ENCODE measurements around the gene SPEM3.

The SPEM3 gene

GRCh38 chr17:7421186-7421585, 7.5 kb upstream of the SPEM3 start:
- no peak for TF ChIP-seq ZNF274 (IDR thresholded peaks at IDR 0.05; ENCODE audit: low read depth, low read length)
- H3K4me3 ChIP-seq (ENCODE audit: low read length), result no peak overlapping the region

GRCh38 chr17:7423679-7424078, 5.0 kb upstream of the SPEM3 start:
- no peak for TF ChIP-seq ZNF274 (IDR thresholded peaks at IDR 0.05; ENCODE audit: low read depth, low read length)

GRCh38 chr17:7425316-7425715, 3.3 kb upstream of the SPEM3 start, which contains the start of gene SPEM2:
Gene SPEM2, plus strand, starts transcription at chr17:7425616. Its CDS starts 73 bp downstream, at chr17:7425689.
- no peak for TF ChIP-seq ZNF274 (IDR thresholded peaks at IDR 0.05; ENCODE audit: low read depth, low read length)
- H3K4me3 ChIP-seq (ENCODE audit: low read length), result no peak within 1 kb of the TSS

More at GRCh38 chr17:7423679-7424078, 5.0 kb upstream of the SPEM3 start:
- no peak overlapping the region for H3K4me3 ChIP-seq (ENCODE audit: low read length)

GRCh38 chr17:7425756-7426155, 2.9 kb upstream of the SPEM3 start:
- TF ChIP-seq ZNF274 (IDR thresholded peaks at IDR 0.05; ENCODE audit: low read depth, low read length), result no peak
- no peak overlapping the region for H3K4me3 ChIP-seq (ENCODE audit: low read length)

GRCh38 chr17:7426203-7426863, 2.3 kb upstream of the SPEM3 start:
- no peak overlapping the region for H3K4me3 ChIP-seq (ENCODE audit: low read length)
- TF ChIP-seq ZNF274 (IDR thresholded peaks at IDR 0.05; ENCODE audit: low read depth, low read length), result no peak

DNA sequence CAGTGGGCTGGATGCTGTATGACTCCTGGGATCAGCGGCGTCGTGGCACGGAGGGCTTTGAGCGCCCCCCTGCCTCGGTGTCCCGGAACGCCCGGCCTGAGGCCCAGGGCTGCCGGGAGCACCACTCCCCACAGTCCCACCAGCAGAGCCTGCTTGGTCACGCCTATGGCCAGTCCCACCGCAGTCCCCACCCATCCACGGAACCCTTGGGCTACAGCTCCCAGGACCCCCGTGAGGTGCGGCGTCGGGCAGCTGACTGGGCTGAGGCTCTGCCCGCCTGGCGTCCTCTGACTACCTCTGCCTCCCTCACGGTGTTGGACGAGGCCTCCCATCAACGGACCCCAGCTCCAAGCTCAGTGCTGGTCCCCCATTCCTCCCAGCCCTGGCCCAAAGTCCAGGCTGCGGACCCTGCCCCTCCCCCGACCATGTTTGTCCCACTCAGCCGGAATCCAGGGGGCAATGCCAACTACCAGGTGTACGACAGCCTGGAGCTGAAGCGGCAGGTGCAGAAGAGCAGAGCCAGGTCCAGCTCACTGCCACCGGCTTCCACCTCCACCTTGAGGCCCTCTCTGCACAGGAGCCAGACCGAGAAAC, 1.7 kb upstream of the SPEM3 start:
- no peak for TF ChIP-seq ZNF274 (IDR thresholded peaks at IDR 0.05; ENCODE audit: low read depth, low read length)
- H3K4me3 ChIP-seq (ENCODE audit: low read length), result no peak overlapping the region

DNA sequence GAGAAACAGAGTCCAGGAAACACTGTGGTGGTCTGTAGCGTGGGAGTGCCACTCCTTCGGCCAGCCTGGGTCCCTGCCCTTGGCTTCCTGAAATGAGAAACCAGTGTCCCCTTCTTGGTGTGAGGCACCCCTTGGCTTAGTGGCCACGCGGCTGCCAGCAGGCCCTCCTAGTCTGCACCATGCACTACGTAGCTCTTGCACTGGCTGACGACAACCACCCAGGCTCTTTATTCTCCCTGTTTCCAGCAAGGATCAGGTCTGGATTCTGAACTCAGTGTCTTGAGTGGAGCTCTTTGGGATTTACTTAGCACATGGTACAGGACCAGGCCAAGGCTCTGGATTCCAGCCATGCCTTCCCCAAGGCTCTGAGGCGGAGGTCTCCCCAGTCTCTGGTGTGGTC, 1.1 kb upstream of the SPEM3 start:
- TF ChIP-seq ZNF274 (IDR thresholded peaks at IDR 0.05; ENCODE audit: low read depth, low read length), result no peak
- H3K4me3 ChIP-seq (ENCODE audit: low read length), result no peak overlapping the region

- no peak for TF ChIP-seq ZNF274 (IDR thresholded peaks at IDR 0.05; ENCODE audit: low read depth, low read length)
Observed at GRCh38 chr17:7429722-7430121, 1.1 kb downstream of the SPEM3 start.

DNA sequence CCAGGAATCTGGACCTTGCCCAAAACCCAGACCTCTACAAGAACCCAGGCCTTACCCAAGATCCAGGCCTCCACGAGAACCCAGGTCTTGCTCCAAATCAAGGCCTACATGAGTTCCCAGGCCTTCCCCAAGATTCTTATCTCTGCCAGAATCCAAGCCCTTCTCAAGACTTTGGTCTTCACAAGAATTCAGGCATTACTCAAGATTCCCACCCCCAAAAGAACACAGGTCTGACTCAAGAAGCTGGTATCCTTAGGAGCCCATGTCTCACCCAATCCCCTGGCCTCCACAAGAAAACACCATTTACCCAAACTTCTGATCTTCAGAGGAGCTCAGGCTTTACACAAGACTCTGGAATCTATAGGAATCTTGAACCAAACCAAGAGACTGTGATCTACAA, 2.6 kb downstream of the SPEM3 start:
- no peak overlapping the region for H3K4me3 ChIP-seq (ENCODE audit: low read length)

More at GRCh38 chr17:7429722-7430121, 1.1 kb downstream of the SPEM3 start:
- H3K4me3 ChIP-seq (ENCODE audit: low read length), result no peak overlapping the region

DNA sequence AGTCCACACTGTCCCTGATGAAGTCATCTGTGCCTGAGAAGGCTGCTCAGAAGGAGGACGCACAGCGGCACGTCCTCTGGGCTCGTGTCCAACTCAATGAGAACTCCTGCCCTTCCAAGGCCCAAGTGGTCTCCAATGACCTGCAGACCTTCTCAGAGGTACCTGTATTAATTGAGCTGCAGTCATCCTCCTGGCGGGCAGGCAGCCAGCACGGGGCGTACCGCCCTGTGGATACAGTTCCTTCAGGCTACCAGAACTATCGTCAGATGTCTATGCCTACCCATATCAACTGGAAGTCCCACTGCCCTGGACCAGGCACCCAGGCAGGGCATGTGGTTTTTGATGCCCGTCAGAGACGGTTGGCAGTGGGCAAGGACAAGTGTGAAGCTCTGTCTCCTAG, 3.6 kb downstream of the SPEM3 start:
- TF ChIP-seq ZNF274 (IDR thresholded peaks at IDR 0.05; ENCODE audit: low read depth, low read length), result no peak
- no peak overlapping the region for H3K4me3 ChIP-seq (ENCODE audit: low read length)

More for the DNA sequence above, 2.6 kb downstream of the SPEM3 start:
- no peak for TF ChIP-seq ZNF274 (IDR thresholded peaks at IDR 0.05; ENCODE audit: low read depth, low read length)

DNA sequence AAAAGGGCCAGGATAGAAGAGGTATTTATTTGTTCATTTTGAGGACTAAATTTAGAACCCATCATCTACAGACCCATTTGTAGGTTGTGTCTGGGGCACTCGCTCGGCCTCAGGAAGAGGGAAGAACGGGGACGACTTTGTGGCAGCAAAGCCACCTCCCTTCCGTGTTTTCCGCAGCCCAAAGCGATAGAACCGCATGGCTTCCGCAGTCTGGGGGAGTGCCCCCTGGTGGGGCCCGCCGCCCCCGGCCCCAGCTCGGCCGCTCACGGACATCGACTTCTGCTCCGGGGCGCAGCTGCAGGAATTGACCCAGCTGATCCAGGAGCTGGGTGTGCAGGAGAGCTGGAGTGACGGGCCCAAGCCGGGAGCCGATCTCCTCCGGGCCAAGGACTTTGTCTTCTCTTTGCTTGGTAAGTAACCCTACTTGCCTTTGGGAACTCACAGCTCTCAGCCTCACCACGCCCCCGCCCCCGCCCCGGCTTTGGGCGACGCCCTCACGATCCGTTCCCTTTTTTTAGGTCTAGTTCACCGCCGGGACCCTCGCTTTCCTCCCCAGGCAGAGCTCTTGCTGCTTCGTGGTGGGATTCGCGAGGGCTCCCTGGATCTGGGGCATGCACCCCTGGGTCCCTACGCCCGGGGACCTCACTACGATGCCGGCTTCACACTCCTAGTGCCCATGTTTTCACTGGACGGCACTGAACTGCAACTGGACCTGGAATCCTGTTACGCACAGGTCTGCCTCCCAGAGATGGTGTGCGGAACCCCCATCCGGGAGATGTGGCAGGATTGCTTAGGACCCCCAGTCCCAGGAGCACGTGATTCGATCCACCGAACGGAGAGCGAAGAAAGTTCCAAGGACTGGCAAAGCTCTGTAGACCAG, 7.3 kb downstream of the SPEM3 start:
- peak overlapping the region; percentile 61 for H3K4me3 ChIP-seq (ENCODE audit: low read length)
- no peak for TF ChIP-seq ZNF274 (IDR thresholded peaks at IDR 0.05; ENCODE audit: low read depth, low read length)

DNA sequence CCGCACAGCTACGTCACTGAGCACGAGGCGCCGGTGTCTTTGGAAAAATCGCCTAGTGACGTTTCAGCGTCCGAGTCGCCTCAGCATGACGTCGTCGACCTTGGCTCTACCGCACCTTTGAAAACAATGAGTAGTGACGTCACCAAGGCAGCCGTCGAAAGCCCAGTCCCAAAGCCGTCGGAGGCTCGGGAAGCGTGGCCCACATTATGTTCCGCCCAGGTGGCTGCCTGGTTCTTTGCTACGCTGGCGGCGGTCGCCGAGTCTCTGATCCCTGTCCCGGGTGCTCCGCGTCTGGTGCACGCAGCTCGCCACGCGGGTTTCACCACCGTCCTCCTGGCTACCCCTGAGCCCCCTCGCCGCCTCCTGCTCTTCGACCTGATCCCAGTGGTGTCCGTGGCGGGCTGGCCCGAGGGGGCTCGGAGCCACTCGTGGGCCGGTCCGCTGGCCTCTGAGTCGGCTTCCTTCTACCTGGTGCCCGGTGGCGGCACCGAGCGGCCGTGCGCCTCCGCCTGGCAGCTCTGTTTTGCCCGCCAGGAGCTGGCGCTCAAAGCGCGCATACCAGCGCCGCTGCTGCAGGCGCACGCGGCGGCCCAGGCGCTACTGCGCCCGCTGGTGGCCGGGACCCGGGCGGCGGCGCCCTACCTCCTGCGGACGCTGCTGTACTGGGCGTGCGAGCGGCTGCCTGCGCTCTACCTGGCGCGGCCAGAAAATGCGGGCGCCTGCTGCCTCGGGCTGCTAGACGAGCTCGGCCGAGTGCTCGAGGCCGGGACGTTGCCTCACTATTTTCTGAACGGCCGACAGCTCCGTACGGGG, 8.1 kb downstream of the SPEM3 start:
- peak overlapping the region; percentile 61; the same call in 1 of the 2 replicates for H3K4me3 ChIP-seq (ENCODE audit: low read length)
- TF ChIP-seq ZNF274 (IDR thresholded peaks at IDR 0.05; ENCODE audit: low read depth, low read length), result no peak

GRCh38 chr17:7437369-7437863, 8.8 kb downstream of the SPEM3 start:
- TF ChIP-seq ZNF274 (IDR thresholded peaks at IDR 0.05; ENCODE audit: low read depth, low read length), result no peak
- no peak overlapping the region; the same call in 1 of the 2 replicates for H3K4me3 ChIP-seq (ENCODE audit: low read length)
